IPS-20b (cell line): ENCODE data around the gene CPEB3.

ENCODE experiments used
- H3K27ac ChIP-seq: one replicate; pipeline ENCODE4 v1.5.1; 2013; ENCODE audit warnings: low read length
- H3K27me3 ChIP-seq: 2 replicates; pipeline ENCODE4 v1.6.1; 2013; ENCODE audit warnings: mild to moderate bottlenecking, low read length, inconsistent platforms; ENCODE audit not compliant: insufficient read depth
- H3K36me3 ChIP-seq: 2 replicates; pipeline ENCODE4 v1.6.1; 2013; ENCODE audit warnings: low read depth, mild to moderate bottlenecking, inconsistent platforms, low read length, moderate library complexity; ENCODE audit not compliant: insufficient read depth
- H3K4me1 ChIP-seq: 2 replicates; pipeline ENCODE4 v1.6.1; 2013; ENCODE audit warnings: mild to moderate bottlenecking, control low read depth, inconsistent platforms, low read length, moderate library complexity; ENCODE audit not compliant: insufficient read depth
- H3K4me3 ChIP-seq: 2 replicates; pipeline ENCODE4 v1.5.1; 2013; ENCODE audit warnings: mild to moderate bottlenecking, low read length, inconsistent platforms
- H3K9ac ChIP-seq: 2 replicates; pipeline ENCODE4 v1.6.1; 2013; ENCODE audit warnings: low read depth, mild to moderate bottlenecking, inconsistent platforms, low read length, moderate library complexity
- H3K9me3 ChIP-seq: 2 replicates; pipeline ENCODE4 v1.6.1; 2013; ENCODE audit warnings: mild to moderate bottlenecking, low read depth, low read length, inconsistent platforms; ENCODE audit not compliant: insufficient read depth

The CPEB3 gene

DNA sequence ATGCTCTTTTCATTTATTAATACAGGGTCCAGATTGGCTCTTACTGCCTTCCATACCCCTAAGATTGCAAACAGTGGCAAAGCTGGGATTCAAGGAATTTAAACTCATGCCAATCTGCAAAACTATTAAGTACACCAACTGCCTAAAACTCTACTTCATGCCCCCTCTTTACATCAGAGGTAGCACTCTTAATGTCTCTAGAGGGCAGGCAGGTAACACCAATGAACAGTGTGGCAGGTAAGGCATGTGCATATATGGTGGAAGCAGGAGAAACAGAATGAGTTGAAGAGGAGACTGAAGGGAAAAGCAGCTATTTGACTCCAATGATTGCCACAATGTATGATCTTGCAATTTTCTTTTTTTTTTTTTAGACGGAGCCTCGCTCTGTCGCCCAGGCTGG, 210.6 kb downstream of the CPEB3 start:
- no peak overlapping the region for H3K4me3 ChIP-seq
- H3K36me3 ChIP-seq = no peaks in the 10 kb centered on the region
- peaks cover 4% of the 10 kb centered on the region for H3K4me1 ChIP-seq
- H3K9ac ChIP-seq = no peak overlapping the region
- no peak overlapping the region for H3K27ac ChIP-seq
- H3K9me3 ChIP-seq = no peaks in the 10 kb centered on the region
- H3K27me3 ChIP-seq = no peaks in the 10 kb centered on the region

DNA sequence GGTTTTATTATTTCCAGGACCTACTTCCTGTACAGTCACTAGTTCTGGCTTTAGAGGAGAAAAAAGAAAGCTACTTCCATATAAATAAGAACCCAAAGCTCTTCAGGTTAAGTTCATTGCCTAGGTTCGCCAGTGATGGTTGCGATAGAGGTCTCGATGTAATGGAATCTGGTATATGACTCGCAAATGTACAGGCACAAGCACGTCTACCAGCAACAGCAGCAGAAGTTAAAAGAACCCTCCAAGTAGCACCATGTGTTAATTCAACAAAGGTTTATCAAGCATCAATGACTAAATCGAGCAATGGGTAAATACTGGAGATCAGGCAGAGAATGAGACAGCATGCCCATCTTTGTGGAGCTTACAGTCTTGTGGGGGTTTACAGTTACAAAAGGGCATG, 211.9 kb downstream of the CPEB3 start:
- Histone ChIP-seq H3K27ac (no peak overlapping the region), H3K9ac (no peak overlapping the region), H3K4me1 (peaks cover 4% of the 10 kb centered on the region), H3K4me3 (no peak overlapping the region), H3K9me3 (no peaks in the 10 kb centered on the region), H3K27me3 (no peaks in the 10 kb centered on the region), H3K36me3 (no peaks in the 10 kb centered on the region)

DNA sequence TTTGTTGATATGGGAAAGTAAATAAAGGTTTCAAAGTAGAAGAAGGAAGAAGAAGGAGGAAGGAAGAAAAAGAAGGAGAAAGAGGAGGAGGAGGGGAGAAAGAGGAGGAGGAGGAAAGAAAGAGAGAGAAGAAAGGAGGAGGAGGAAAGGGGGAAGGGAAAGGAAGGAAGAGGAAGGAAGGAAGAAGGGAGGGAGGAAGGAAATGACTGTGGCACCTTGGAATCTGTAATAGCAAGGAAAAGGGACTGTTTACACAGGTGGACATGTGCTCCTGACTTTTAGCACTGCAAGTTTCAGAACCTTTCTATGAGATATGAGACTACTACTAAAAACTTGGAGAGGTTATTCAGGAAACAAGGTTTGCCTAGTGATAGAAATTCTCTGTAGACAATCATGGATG, 214.2 kb downstream of the CPEB3 start:
- Histone ChIP-seq H3K9ac (no peak overlapping the region), H3K27ac (no peak overlapping the region), H3K27me3 (no peaks in the 10 kb centered on the region), H3K4me1 (peaks cover 4% of the 10 kb centered on the region), H3K4me3 (no peak overlapping the region), H3K9me3 (no peaks in the 10 kb centered on the region), H3K36me3 (no peaks in the 10 kb centered on the region)

DNA sequence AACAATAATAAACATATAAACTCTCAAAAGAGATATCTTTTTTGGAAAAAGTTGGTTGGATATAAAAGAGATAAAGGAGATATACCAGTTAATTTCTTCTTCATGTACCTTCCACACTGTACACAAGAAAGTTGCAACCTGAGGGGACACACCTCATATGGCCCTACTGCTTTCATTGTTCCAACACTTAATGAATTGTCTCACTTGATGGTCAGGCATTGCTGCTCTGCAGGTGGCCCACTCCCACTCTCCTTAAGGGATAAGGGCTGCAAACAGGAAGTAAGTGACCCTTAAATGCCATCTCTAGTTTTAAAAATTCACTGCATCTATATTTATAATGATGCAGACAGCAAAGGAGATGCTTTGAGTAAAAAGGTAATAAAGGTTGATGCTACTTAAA, 215.0 kb downstream of the CPEB3 start:
- H3K4me1 ChIP-seq = peaks cover 4% of the 10 kb centered on the region
- no peak overlapping the region for H3K4me3 ChIP-seq
- H3K27me3 ChIP-seq = no peaks in the 10 kb centered on the region
- H3K9ac ChIP-seq = no peak overlapping the region
- H3K36me3 ChIP-seq = no peaks in the 10 kb centered on the region
- H3K9me3 ChIP-seq = no peaks in the 10 kb centered on the region
- no peak overlapping the region for H3K27ac ChIP-seq

DNA sequence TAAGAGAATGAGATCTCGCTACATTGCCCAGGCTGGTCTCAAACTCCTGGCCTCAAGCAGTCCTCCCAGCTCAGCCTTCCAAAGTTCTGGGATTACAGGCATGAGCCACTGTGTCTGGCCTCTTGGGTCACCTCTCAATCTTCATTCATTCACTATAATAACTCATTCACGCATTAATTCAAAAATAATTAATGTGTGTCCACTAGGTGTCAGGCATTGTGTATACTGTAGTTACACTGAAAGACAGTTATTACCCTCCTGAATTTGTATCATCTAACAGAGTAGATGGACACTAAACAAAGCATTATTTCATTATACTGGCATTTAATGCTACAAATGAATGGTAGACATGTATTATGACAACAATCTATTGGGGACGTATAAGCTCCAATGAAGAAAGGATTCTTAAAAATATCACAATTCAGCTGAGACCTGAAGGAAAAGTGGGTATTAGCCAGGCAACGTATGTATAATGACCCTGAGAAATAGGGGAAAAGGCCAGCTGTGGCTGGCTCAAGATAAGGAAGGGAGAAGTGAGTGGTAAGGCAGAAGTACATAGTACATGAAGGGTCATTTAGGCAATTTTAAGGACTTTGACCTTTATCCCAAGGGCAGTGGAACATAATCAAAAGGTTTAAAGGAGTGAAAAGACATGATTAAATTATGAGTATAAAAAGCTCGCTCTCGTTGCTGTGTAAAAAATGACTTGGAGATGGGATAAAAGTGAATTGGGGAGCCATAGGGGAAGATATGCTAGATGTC, 216.6 kb downstream of the CPEB3 start:
- no peaks in the 10 kb centered on the region for H3K9me3 ChIP-seq
- no peaks in the 10 kb centered on the region for H3K27me3 ChIP-seq
- no peak overlapping the region for H3K27ac ChIP-seq
- H3K4me3 ChIP-seq = no peak overlapping the region
- H3K4me1 ChIP-seq = peaks cover 4% of the 10 kb centered on the region
- no peak overlapping the region for H3K9ac ChIP-seq
- H3K36me3 ChIP-seq = no peaks in the 10 kb centered on the region

DNA sequence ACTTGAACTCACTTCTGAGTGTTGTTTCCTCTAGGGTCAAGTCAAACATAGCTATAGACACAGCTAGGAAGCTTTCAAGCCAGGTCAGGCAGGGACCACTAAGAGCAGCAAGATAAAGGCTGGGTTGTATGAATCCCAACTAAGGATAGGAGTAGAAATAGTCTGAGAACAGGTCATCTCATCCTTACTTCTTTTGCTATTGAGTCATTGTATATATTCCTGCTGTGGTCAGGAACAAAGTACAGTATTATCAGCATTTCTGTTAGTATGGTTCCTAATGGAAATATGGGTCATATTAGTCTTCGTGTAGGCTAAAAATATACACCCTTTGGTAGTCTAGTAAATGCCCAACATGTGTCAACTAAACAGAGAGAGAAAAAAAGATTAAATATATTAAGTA, 222.0 kb downstream of the CPEB3 start:
- Histone ChIP-seq H3K9me3 (no peaks in the 10 kb centered on the region), H3K9ac (no peak overlapping the region), H3K36me3 (no peaks in the 10 kb centered on the region), H3K4me1 (no peaks in the 10 kb centered on the region), H3K27me3 (no peaks in the 10 kb centered on the region), H3K27ac (no peak overlapping the region), H3K4me3 (no peak overlapping the region)

DNA sequence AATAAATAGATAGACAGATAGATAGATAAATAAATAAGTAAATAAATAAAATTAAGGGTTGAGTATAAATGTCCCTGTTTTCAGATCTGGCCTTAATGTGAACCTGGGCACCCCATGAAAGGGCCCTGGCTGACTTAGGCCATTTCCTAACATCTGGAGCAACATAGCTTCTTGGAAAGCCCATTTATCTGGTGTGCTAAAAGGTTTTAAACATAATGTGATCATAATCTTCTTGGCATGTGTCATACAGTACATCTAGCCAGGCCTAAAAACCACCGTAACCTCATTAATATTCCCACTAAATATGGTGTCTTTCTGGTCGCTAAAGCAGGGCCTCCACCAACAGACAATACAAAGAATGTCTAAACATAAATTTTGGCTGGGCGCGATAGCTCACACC, 224.5 kb downstream of the CPEB3 start:
- Histone ChIP-seq H3K4me3 (no peak overlapping the region), H3K36me3 (no peaks in the 10 kb centered on the region), H3K4me1 (no peaks in the 10 kb centered on the region), H3K27ac (no peak overlapping the region), H3K9ac (no peak overlapping the region), H3K9me3 (no peaks in the 10 kb centered on the region), H3K27me3 (no peaks in the 10 kb centered on the region)

DNA sequence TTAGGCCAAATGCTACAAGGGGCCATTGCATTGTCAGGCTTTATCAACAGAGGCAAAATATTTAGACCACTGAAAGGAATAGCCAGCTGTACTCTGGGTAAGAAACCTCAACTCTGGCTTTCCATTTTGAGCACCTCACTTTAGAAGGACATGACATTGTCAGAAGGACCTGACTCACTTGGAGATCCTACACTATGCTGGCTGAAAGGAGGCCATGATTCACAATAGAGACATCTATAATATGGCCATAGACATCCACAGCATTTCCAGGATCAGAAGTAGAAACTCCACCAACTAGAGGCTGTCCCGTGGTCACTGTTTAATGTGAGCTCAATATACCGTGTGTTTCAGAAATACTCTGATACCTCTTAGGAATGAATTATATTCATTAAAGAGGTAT, 226.4 kb downstream of the CPEB3 start:
- Histone ChIP-seq H3K4me3 (no peak overlapping the region), H3K9me3 (no peaks in the 10 kb centered on the region), H3K9ac (no peak overlapping the region), H3K27ac (no peak overlapping the region), H3K27me3 (no peaks in the 10 kb centered on the region), H3K36me3 (no peaks in the 10 kb centered on the region), H3K4me1 (no peaks in the 10 kb centered on the region)

DNA sequence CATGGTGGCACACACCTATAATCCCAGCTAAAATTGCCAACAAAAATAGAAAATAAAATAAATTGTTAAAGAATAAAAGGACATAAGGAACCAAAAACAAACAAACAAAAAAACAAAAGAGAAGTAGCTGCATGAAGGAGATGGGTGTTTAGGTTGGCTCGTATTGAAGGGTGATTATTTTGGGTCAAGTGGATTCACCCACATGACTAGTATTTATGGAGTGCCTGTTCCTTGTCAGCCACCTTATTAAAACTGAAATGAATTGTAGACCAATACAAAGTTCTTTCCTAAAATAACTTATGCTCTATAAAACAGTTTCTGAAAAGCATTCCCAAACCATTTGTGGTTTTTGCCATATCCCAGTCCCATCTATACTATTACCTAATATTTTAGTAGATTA, 228.6 kb downstream of the CPEB3 start:
- H3K27ac ChIP-seq = no peak overlapping the region
- H3K4me1 ChIP-seq = no peaks in the 10 kb centered on the region
- no peaks in the 10 kb centered on the region for H3K36me3 ChIP-seq
- no peaks in the 10 kb centered on the region for H3K9me3 ChIP-seq
- no peak overlapping the region for H3K4me3 ChIP-seq
- no peaks in the 10 kb centered on the region for H3K27me3 ChIP-seq
- no peak overlapping the region for H3K9ac ChIP-seq

DNA sequence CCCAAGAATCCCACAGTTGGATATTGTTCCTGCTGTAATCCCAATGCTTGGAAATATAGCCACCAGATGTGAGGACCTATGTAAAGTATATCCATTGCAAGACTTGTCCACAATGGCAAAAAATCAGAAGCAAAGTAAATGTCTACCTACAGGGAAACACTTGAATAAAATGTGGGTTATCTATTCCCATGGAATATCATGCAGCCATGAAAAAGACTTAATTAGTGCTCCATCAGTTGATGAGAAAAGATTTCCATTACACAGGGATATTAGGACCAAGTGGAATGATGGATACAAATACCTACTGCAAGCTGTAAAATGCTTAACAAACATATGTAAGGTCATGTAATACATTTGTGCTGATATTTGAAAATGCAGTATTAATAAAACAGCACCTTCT, 236.1 kb downstream of the CPEB3 start:
- H3K9ac ChIP-seq = no peak overlapping the region
- H3K36me3 ChIP-seq = no peaks in the 10 kb centered on the region
- no peaks in the 10 kb centered on the region for H3K4me1 ChIP-seq
- H3K27ac ChIP-seq = no peak overlapping the region
- H3K27me3 ChIP-seq = no peaks in the 10 kb centered on the region
- H3K4me3 ChIP-seq = no peak overlapping the region
- H3K9me3 ChIP-seq = no peaks in the 10 kb centered on the region

DNA sequence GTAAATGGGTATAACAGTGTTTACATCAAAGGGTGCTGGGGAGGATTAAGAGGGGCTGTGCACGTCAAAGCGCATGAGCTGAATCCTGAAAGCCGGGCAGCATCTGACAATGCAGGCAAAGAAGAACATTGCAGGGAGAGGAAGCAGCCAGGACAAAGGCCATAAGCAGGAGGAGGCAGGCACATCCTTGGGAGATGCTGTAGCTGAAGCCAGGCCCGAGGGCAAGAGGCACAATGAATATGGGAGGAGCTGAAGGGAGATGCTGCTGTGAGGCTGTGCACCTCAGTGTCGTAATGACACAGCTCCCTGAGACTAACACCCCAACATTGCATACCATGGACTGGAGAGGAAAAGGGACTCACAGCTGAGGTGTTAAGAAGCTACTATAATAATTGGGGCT, 238.1 kb downstream of the CPEB3 start:
- H3K4me3 ChIP-seq = no peak overlapping the region

DNA sequence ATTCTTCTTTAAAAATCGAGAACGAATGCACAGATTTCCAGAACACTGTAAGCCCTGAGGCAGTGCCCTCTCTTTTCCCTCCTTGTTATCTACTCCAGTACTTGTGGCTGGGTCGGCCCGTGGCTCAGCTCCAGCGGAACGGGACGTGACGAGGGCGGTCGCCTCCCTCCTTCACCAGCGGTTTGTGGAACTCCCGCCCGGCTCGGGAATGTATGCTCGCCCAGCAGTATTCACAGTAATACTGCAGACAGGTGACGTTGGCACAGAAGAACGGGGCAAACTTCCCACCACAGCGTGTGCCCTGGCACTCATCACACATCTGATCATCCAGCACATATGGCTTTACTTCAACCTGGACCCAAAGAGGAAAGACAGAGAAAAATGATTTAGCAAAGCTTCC, 238.8 kb downstream of the CPEB3 start:
- Histone ChIP-seq H3K4me1 (no peaks in the 10 kb centered on the region), H3K27ac (no peak overlapping the region), H3K27me3 (no peaks in the 10 kb centered on the region), H3K4me3 (no peak overlapping the region), H3K9me3 (no peaks in the 10 kb centered on the region), H3K9ac (no peak overlapping the region), H3K36me3 (no peaks in the 10 kb centered on the region)

More for the DNA sequence above, 238.1 kb downstream of the CPEB3 start:
- H3K9me3 ChIP-seq = no peaks in the 10 kb centered on the region
- H3K27ac ChIP-seq = no peak overlapping the region
- no peaks in the 10 kb centered on the region for H3K36me3 ChIP-seq
- no peak overlapping the region for H3K9ac ChIP-seq
- no peaks in the 10 kb centered on the region for H3K27me3 ChIP-seq
- no peaks in the 10 kb centered on the region for H3K4me1 ChIP-seq
